Activated T-cell treated with anti-CD3 and anti-CD28 coated beads for 1 hour (primary cell): ENCODE data around the gene CTCF.
A peak's percentile ranks its signal among the peaks of the same experiment; 100 is the strongest.

ENCODE experiments used
- DNase-seq: peaks from one replicate; pipeline ENCODE4 v3.0.0-alpha.2; 2020; ENCODE audit warnings: low read depth

The CTCF gene

DNA sequence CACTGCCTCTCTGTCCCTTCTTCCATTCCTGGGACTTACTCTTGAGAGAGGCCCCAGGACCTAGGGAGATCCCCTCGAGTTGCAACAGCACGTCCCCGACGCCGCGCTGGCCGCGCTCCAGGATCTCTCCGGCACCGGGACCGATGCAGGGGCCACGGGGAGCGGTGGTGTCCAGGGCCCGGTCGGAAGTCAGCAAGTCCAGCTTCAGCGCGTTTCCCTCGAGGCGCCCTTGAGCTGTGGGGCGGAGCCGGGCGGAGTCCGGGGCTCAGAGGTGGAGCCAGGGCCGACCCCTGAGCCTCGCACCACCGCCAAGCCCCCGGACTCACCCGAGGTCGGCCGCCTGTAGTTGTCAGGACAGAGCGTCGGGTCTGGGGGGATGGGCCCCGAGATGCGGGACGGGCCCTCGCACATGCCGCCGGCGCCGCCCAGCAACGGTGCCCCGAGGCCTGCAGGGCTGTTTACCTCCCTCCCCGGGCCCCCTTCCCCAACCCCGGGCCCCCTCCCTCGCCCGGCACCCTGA, 103.8 kb downstream of the CTCF start:
- DNase-seq: no peak

DNA sequence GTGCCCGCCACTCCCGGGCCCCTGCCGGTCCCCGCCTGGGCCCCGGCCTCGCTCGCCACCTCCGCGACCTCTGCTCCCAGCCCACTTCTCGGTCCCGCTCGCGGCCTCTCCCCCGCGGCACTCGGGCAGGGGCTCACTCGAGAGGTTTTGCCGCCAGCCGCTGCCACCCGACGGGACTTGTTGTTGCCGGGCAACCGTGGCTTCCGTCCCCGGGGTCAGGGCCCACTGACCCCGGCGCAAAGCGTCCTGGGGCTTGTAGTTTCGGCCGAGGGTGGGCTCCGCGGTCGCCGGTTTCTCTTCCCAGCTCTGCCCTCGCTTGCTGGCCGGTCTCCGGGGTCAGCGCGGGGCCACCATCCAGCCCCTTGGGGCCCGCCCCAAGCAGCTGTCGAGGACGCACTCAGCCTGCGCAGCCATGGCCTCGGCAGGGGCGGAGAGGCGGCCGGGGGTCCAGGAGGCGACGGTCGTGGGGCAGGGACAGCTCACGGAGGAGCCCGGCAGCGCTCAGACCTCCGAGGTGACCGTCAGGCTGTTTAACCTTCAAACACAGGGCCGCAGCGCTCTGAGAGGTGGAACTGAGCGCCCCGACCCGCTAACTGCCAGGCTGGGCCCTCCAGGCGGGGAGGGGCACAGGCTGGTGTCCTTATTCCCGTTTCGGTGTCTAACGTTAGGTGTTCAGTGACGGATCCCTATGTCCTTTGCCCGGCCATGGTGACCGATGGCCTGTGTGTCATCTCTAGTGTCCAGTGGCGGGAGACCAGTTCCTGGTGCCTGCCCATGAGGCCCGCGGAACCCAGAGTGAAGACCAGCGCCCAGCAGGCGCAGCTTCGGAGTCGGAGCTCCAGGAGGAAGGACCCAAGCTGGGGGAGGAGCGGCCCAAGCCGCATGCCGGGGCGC, 104.5 kb downstream of the CTCF start, which contains the start of the genes C16orf86 and ENKD1:
Gene C16orf86 (plus strand): TSS at position 256 of the 894 bp plus-strand sequence. CDS start 157 bp downstream, at position 413.
Gene ENKD1 (minus strand): TSS at position 192 of the 894 bp plus-strand sequence. CDS start 308 bp downstream, outside the sequence.
- DNase-seq: peak; percentile 72

DNA sequence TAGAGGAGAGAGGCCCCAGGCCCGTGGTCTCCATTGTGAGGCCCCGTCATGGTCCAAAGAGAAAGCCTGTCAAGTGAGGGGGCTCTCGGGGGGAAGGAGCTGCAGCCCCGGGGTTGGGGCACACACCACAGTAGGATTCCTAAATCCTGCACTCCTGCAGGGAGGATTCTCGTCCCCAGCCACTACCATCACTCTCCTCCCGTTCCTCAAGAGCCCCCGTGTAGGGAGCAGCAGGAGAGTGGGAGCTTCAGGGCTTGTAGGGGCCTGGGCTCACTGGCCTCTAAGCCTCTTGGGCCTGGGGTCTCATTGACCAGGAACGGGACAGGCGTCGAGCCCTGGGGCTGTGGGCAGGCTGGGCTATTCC, 105.1 kb downstream of the CTCF start:
- DNase-seq: no peak

DNA sequence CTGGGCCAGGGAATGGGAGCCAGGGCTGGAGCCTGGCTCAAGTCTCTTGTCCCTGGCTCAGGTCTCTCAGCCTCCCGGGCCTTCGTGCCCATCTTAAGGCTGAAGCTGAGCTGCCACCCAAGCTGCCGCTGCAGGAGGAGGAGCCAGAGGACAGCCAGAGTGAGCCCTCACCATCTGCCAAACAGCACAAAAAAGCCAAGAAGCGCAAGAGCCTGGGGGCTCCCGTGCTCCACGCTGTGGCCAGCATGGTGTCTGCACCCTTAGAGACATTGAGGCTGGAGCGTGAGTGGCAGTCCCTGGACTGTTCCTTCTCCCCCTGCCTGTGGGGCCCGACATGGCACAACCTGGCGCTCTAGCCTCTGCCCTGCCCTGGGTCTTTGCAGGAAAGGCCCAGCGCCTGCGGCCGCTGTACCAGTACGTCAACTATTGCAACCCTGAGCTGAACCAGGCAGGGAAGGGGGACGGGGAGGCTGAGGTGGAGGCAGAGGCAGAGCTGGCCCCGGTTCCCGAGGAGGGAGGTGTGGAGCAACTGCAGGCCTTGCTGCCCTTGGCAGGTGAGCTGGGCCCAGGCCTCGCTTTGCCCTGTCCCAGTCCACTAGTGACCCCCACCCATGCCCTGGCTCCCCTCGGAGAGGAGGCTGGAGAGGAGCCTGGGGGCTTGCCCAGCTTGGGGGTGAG, 105.6 kb downstream of the CTCF start:
- DNase-seq: peak; percentile 63

DNA sequence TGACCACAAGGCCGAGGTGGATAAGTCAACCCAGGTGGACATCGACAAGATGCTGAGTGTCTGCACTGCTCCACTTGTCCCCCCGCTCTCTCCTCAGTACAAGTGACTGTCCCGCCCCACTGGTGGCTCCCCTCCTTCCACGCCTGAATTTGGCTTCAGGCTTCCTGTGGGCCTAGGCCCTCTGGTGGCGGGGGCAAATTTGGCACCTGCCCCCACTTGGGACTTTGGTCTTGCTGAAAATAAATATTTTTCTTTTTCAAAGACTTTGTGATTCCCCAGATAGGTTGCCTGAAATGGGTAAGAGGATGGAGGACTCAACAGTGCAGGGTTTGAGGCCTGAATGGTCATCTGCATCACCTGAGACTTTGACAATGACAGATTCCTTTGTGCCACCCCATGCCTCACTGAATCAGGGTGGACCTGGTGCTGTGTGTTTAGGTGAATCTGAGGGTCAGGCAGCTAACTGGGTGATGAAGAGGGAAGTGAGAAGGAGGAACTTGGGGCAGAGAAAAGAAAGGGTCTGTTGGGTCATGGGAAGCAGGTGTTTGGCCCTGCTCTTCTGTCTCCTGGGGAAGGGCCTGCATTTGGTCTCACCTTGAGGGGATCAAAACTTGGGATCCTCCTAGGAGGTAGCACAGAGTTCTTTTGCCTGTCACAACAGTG, 106.3 kb downstream of the CTCF start:
- no peak for DNase-seq

DNA sequence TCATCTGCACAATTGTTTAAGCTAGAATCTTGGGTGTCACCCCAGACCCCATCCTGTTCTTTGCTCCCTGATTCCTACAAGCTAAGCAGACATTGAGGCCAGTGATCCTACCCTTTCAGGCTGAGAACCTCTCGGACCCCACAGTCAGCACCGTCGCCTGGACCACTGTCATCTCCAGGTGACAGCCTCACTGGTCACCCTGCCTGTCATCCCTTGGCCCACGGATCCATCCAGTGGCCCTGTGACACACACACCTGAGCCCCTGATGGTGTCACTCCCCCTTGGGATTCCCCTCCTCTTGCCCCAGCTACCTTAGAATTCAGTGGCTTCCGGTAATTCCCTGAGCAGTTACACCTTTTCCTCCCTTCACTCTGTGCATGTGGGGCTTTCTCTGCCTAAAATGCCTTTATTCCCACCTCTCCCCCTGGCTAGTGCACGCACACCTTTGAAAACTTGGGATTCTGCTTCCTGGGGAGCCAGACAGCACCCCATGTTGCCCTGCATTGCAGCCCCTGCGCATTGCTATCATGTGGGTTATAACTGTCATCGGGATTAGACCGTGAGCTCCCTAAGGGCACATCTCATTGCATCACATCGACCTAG, 107.3 kb downstream of the CTCF start:
- no peak for DNase-seq

DNA sequence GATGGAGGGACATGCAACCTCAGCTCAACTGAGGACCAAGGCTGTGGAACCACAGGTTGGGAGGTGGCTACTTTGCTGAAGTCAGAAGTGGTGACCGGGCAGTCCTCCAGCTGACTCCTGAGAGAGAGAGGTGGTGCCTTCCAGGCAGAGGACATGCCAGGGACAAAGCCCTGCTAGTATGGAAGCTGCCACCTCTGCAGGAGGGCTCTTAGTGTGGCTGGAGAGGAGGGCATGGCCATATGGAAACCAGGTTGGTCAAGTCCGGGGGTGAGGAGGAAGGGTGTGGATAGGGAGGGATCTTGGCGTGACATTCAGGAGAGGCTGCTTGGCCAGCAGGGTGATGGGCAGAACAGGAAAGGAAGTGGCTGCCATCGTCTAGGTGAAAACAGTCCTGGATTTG, 110.0 kb downstream of the CTCF start:
- no peak for DNase-seq

DNA sequence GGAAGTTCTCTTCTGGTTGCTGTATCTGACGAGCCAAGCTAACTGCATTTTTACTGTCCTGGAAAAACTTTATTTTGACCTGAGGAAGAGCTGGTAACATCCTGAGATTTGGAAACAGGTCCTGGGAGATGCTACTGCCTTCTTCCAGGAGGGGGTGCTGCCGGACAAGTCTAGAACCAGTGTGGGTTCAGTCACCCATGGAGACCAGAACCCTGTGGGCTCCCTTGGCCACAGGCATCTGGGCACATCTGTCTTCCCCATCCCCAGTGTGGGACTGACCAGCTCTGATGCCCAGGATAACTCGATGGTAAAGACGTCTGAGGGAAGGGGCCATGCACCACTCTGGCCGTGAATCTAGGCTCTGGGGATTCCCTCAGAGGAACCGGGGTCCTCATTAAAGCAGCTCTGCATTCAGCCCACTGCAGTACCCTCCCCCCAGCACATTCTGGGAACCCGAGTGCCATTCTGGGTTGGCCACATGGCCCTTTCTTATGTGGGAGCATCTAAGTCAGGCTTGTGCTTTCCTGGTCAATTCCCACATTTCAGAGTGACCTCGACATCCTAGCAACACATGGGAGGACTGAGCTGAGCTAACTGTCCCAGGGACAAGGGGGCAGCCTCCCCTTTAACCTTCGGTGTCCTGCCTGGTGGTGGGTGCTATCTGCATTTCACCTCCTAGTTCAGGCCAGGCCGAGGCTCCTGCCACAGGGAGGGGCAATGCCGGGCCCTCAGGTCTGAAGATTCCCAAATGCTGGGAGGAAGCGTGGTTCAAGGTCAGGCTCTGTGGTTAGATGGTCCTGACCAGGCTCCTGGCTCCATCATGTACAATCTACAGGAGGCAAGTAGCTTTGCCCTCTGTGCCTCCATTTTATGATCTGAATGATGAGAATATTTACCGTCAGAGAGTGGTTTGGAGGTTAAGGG, 110.7 kb downstream of the CTCF start:
- DNase-seq: no peak

DNA sequence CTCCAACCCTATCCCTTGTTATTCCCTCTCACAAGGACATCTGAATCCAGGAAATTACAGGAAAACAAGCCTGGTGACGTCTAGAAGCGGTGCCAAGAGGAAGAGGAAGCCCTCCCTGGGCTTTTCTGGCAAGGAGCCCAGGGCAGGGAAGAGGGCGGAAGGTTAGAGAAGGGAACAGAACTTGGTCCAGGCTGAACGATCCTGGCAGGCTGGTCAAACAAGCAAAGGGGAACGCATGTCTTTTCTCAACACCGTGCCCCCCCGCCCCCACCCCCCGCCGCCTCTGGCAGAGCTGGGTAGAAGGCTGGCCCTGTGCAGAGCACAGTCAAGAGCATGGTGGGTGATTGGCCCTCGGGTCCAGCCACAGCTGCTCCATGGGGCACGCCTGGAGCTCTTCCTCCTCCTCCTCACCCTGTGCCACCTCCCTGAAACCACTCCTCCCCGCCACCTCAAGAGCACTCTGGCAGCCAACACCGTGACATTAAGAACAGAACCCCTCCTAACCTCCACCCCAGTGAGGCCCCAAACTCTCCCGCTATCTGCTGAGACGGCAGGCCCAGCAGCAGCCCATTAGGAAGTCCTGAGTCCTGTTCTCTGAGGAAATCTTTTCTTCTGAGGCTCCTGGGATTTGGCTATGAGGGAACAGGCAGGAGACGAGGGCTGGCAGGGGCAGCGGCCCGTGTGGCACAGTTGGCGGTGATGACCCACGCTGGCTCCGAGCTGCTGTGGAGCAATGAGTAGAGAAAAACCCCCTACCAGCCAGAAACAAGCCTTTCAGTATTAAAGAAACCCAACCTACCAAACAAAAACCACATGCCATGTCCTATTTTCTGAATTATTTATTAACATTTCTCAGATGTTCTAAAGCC, 111.6 kb downstream of the CTCF start:
- no peak for DNase-seq

DNA sequence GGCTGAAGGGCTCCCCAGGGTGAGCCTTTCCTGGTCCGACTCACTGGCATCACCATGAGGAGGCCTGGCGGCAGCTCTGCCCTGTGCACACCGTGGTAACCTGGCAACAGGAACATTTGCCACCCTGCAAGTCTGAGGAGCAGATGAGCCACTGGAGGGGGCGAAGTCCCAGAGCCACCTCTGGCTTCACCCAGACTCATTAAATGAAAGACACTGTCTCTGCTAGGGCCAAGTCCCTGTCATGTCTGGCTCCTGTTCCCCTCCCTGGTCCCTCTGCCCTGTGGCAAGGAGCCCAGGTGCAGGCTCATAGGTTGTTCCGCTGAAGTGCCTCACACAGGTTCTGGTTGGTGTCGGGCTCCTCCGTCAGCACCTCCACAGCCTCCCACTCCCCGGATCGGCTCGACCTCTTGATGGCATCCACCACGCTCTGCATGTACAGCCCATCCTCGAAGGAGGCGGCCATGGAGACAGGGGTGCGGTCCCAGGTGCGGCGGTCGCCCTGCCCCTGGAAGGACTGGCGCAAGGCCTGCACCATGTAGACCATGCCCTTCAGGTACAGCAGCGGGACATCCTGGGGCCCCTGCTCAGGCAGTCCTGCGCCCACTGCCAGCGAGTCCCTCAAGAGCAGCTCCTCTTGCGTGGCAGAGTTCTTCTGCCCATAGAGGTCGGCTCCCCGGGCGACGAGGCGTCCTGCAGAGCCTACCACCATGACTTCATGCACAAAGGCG, 112.7 kb downstream of the CTCF start:
- DNase-seq: no peak

DNA sequence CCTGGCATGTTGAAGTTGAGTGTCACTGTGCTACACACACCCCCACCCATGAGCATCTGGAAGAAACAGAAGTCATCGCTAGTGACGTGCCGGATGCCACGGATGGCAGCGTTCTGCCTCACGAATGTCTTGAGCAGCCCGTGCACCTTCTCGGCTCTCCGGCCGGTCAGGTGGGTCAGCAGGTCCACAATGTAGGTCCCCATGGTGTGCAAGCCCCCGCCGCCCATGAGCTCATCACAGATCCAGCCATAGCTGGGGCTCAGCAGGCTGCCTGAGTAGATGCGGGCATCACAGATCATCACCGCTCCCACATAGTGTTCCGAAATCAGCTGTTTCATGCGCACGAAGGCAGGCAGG, 113.2 kb downstream of the CTCF start:
- no peak for DNase-seq

DNA sequence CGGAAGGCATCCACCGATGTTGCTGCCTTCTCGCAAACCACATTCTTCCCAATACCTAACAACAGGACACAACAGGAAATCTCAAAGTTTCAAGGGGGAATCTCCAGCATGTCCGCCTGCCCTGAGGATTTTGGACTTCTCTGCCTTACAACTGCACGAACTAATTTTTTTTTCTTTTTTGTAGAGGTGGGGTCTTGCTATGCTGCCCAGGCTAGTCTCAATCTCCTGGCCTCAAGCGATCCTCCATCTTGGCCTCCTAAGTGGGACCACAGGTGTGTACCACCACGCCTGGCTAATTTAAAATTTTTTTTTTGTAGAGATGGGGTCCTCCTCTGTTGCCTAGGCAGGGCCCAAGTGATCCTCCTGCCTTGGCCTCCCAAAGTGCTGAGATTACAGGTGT, 113.7 kb downstream of the CTCF start:
- DNase-seq: no peak

DNA sequence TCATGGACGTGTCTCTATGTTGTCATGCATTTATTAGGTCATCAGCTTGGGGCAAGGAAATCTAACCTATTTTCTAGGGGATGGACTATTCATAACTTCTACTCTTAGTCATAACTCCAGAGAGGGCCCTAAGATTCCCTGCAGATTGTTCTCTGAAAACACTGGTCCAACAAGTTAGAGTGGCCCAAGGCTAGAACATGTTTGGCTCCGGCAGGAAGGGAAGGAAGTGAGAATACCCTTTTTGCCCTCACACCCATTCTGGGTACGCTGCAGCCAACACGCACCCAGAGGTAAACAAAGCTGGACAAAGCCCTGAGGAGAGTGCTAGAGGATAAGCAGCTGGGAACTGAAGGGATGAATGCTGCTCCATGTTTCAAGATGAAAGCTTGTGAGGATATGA, 114.2 kb downstream of the CTCF start:
- DNase-seq: no peak

DNA sequence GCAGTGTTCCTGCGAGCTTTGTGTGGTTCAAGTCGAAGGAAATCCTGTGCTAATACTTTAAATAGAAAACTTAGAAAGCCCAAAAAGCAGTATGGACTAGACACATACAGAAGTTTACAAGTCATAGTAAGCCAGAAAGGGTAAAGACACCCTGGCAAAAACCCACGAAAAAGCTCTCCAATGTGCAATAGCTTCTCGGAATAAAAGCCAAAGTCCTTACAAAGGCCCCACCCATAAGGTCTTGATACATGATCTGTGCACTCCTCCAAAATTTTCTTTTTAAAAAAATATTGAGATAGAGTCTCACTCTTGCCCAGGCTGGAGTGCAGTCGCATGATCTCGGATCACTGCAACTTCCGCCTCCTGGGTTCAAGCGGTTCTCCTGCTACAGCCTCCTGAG, 114.6 kb downstream of the CTCF start:
- DNase-seq: no peak

DNA sequence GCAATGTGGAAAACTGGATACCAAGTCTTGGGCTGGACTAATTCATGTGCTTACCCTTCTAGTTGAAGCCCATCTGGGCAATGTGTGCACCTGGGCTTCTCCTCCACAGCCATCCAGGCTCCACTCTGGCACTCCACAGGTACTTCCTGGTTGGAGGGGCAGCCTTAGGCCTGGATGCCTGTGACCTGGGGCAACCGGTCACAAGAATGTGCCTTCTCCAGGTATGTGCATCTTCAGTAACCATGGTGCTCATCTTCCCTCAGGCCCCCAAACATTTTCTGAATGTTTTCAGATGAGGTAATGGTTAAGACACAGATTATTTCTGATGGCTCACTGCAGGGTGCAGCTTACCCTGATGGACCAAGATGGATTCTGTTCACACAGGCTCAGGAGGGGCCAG, 115.4 kb downstream of the CTCF start:
- no peak for DNase-seq

DNA sequence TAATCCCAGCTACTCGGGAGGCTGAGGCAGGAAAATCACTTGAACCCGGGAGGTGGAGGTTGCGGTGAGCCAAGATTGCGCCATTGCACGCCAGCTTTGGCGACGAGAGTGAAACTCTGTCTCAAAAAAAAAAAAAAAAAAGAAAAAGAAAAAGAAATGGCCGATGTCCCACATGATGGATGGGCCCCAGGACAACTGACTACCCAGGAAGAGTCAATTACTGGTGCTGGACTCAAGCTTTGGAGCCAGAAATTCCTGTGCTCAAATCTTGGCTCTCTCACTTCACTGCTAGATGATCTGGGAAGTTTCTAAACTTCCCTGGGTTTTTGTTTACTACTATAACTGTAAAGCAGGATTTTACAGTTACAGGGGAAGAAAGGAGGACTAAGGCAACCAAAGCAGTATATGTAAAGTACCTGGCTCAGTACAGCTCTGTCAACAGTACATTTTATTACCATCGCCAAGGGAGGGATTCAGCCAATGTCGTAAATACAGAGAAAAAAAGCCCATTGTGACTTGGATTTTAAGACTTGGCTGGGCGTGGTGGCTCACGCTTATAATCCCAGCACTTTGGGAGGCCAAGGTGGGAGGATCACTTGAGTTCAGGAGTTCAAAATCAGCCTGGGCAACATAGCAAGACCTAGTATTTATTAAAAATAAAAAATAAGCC, 116.2 kb downstream of the CTCF start:
- DNase-seq: no peak

DNA sequence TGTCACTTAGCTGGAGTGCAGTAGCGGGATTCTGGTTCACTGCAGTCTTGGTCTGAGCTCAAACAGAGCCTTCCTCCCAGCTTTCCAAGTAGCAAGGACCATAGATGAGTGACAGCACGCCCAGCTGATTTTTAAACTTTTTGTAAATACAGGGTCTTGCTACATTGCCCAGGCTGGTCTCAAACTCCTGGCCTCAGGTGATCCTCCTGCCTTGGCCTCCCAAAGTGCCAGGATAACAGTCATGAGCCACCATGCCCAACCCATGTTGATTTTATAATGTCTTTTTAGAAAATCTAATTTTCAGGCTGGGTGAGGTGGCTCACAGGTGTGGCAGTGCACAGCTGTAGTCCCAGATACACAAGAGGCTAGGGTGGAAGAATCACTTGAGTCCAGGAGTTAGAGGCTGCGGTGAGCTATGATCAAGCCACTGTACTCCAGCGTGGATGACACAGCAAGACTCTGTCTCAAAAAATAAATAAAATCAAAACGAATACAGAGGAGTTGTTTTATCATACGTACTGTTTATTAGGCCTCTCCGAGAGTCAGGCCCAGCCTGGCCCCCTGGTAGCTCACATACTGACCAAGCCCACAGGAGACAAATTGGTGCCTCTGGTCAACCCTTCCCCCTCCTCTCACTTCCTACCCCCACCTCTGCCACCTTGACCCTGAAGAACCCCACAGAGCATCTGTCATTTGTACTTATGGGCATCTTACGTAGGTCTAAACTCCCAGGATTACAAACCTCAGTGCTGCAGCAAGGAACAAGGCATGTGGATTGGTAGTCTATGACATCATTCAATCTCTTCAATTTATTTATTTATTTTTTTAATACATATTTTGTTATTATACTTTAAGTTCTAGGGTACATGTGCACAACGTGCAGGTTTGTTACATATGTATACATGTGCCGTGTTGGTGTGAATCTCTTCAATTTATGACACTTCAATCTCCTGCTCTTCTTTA, 117.9 kb downstream of the CTCF start:
- no peak for DNase-seq

DNA sequence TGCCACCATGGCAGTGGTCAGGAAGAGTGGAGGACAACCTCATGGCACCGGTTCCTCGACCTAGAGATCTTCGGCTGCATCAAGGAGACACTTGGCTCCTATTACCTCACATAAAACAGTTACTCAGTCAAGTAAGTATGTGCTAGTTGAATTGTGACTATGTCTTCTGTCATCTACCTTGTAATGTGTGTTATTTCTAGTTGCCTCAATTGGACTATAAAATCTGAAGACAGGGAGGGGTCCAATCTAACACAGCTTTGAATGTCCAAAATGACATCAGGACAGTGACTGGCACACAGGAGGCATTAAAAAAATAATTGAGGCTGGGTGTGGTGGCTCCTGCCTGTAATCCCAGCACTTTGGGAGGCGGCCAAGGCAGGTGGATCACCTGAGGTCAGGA, 121.4 kb downstream of the CTCF start:
- DNase-seq: no peak
